Hepatocyte (in vitro differentiated cells): Measurements from ENCODE around the gene GNAZ. TPM values are rescaled to one million over a fixed set of nuclear protein-coding genes. Genes with fewer than 3 reads are reported as not detected.

Source experiments
- DNase-seq: peaks from one replicate; pipeline ENCODE4 v3.0.0-alpha.2; 2016; ENCODE audit warnings: low spot score
- H2AFZ ChIP-seq: fragments of 200-600 bp; sonication (generic); 2 replicates; pipeline ENCODE4 v1.6.0; 2016; ENCODE audit warnings: antibody characterized with exemption, mild to moderate bottlenecking
- H3K27ac ChIP-seq: fragments of 200-600 bp; sonication (generic); 2 replicates; pipeline ENCODE4 v1.5.1; 2016; ENCODE audit warnings: mild to moderate bottlenecking
- H3K27me3 ChIP-seq: fragments of 200-600 bp; sonication (generic); 2 replicates; pipeline ENCODE4 v1.6.1; 2016
- H3K36me3 ChIP-seq: fragments of 200-600 bp; sonication (generic); replicated peaks from 2 replicates; pipeline ENCODE4 v1.5.1; 2016; ENCODE audit warnings: low read depth; ENCODE audit not compliant: insufficient read depth
- H3K4me1 ChIP-seq: fragments of 200-600 bp; sonication (generic); 2 replicates; pipeline ENCODE4 v1.5.1; 2016; ENCODE audit warnings: mild to moderate bottlenecking, moderate library complexity; ENCODE audit not compliant: insufficient read depth
- H3K4me2 ChIP-seq: fragments of 200-600 bp; sonication (generic); 2 replicates; pipeline ENCODE4 v1.6.0; 2016
- H3K4me3 ChIP-seq: fragments of 200-600 bp; sonication (generic); 2 replicates; pipeline ENCODE4 v1.5.1; 2016; ENCODE audit warnings: mild to moderate bottlenecking
- H3K79me2 ChIP-seq: fragments of 200-600 bp; sonication (generic); 2 replicates; pipeline ENCODE4 v1.6.0; 2017; ENCODE audit warnings: mild to moderate bottlenecking
- H3K9me2 ChIP-seq: fragments of 200-600 bp; sonication (generic); replicated peaks from 2 replicates; pipeline ENCODE4 v1.6.0; 2017; ENCODE audit warnings: mild to moderate bottlenecking; ENCODE audit not compliant: insufficient read depth
- H3K9me3 ChIP-seq: fragments of 200-600 bp; sonication (generic); 2 replicates; pipeline ENCODE4 v1.5.1; 2016; ENCODE audit warnings: low read depth, mild to moderate bottlenecking
- H4K20me1 ChIP-seq: fragments of 200-600 bp; sonication (generic); 2 replicates; pipeline ENCODE4 v1.6.0; 2016; ENCODE audit warnings: mild to moderate bottlenecking; ENCODE audit not compliant: insufficient read depth, poor library complexity, severe bottlenecking
- CTCF ChIP-seq: fragments of 200-600 bp; sonication (generic); IDR thresholded peaks from 2 replicates; pipeline ENCODE4 v1.5.1; 2016; ENCODE audit warnings: antibody characterized with exemption, mild to moderate bottlenecking; ENCODE audit not compliant: poor library complexity
- EZH2 ChIP-seq: fragments of 200-600 bp; sonication (generic); IDR thresholded peaks from 2 replicates; pipeline ENCODE4 v1.6.1; 2016; ENCODE audit warnings: antibody characterized with exemption, mild to moderate bottlenecking, borderline replicate concordance
- EZH2phosphoT487 ChIP-seq: fragments of 200-600 bp; sonication (generic); IDR thresholded peaks from one replicate; pipeline ENCODE4 v1.6.1; 2018; ENCODE audit warnings: antibody characterized with exemption, mild to moderate bottlenecking, low read depth, moderate library complexity; ENCODE audit not compliant: unreplicated experiment, severe bottlenecking
- WGBS: methylation state at CpG from one replicate; pipeline ENCODE4 v1.1.6; 2016; ENCODE audit warnings: low lambda C conversion rate; ENCODE audit errors: missing lambda C conversion rate; 5-methylcytosine and 5-hydroxymethylcytosine counted together
- polyA plus RNA-seq: library from polyadenylated mRNA; unstranded; fragments of >200 nt; fragmentation: Nextera tagmentation; extraction: Ambion mirVana; gene quantifications from 2 replicates; pipeline ENCODE4 v1.2.1, GENCODE V29; 2016
- total RNA-seq: library from RNA; depleted of rRNA; stranded (reverse); fragments of >200 nt; gene quantifications from 2 replicates; pipeline ENCODE4 v1.2.3, GENCODE V29; 2014

GNAZ gene
- total and polyA plus RNA-seq, 2 experiments from 2014 or later: 3.4 to 4.1 TPM

GRCh38 chr22:23031786-23032185 is 38.5 kb upstream of the GNAZ start:
- Histone ChIP-seq H3K9me3 (no peaks in the 10 kb centered on the region), H3K27me3 (no peaks in the 10 kb centered on the region), H2AFZ (no peak overlapping the region), H3K9me2 (no peaks in the 10 kb centered on the region), H4K20me1 (no peaks in the 10 kb centered on the region), H3K27ac (no peak overlapping the region), H3K79me2 (no peaks in the 10 kb centered on the region), H3K4me2 (no peak overlapping the region), H3K36me3 (no peaks in the 10 kb centered on the region), H3K4me3 (no peak overlapping the region), H3K4me1 (no peaks in the 10 kb centered on the region)
- 81% methylated on average over 1 of the region's 1 CpG for WGBS
- no peak for DNase-seq
- no peak for TF ChIP-seq EZH2phosphoT487
- no peak for TF ChIP-seq EZH2
- no peak for TF ChIP-seq CTCF

- no peaks in the 10 kb centered on the region for H4K20me1 ChIP-seq
- H3K36me3 ChIP-seq: no peaks in the 10 kb centered on the region
- no peak overlapping the region for H3K4me3 ChIP-seq
- H3K4me2 ChIP-seq: no peak overlapping the region
- no peak overlapping the region for H3K27ac ChIP-seq
- no peaks in the 10 kb centered on the region for H3K9me2 ChIP-seq
- no peak for DNase-seq
- no peaks in the 10 kb centered on the region for H3K27me3 ChIP-seq
- H2AFZ ChIP-seq: no peak overlapping the region
- H3K4me1 ChIP-seq: no peaks in the 10 kb centered on the region
- H3K79me2 ChIP-seq: no peaks in the 10 kb centered on the region
- H3K9me3 ChIP-seq: no peaks in the 10 kb centered on the region
- TF ChIP-seq EZH2phosphoT487 (no peak), CTCF (no peak), EZH2 (no peak)
- WGBS: 95% methylated on average over 4 of the region's 4 CpGs
These were observed 37.7 kb upstream of the GNAZ start for GRCh38 chr22:23032658-23033057.

GRCh38 chr22:23033116-23033905 is 37.0 kb upstream of the GNAZ start:
- Histone ChIP-seq H3K4me2 (no peak overlapping the region), H3K36me3 (no peaks in the 10 kb centered on the region), H3K79me2 (no peaks in the 10 kb centered on the region), H3K27ac (no peak overlapping the region), H2AFZ (no peak overlapping the region), H3K4me1 (no peaks in the 10 kb centered on the region), H4K20me1 (no peaks in the 10 kb centered on the region), H3K9me2 (no peaks in the 10 kb centered on the region), H3K4me3 (no peak overlapping the region), H3K9me3 (no peaks in the 10 kb centered on the region), H3K27me3 (no peaks in the 10 kb centered on the region)
- WGBS: 86% methylated on average over 6 of the region's 6 CpGs
- TF ChIP-seq CTCF (no peak), EZH2phosphoT487 (no peak), EZH2 (no peak)
- DNase-seq: no peak
